ENCODE results near the gene GATA6. TPM values are rescaled to one million over a fixed set of nuclear protein-coding genes. Genes with fewer than 3 reads are reported as not detected.
A peak's percentile ranks its signal among the peaks of the same experiment; 100 is the strongest.

The GATA6 gene
- 100 to 1,000 TPM in 1 of 4 donors, 10 to 100 TPM in 3; 25.9 to 109 (median 32.4) TPM for polyA plus RNA-seq
- long read RNA-seq, donor 1 = 0 reads
- long read RNA-seq, donor 2, transcript GATA6-201 (7 exons, 3,770 nt) = major isoform, 7 of 10 reads
- long read RNA-seq, donor 2, partial matches to known transcripts = 0 of 10 reads
- long read RNA-seq, donor 2, other reads (novel, unspliced or antisense) = 0 of 10 reads
- long read RNA-seq, donor 3, transcript GATA6-201 (7 exons, 3,770 nt) = major isoform, 9 of 49 reads
- long read RNA-seq, donor 3, partial matches to known transcripts = 37 of 49 reads
- long read RNA-seq, donor 3, other reads (novel, unspliced or antisense) = 0 of 49 reads
- long read RNA-seq, donor 4 = 0 reads
- long read RNA-seq, donor 5, partial matches to known transcripts = 0 of 4 reads
- long read RNA-seq, donor 5, other reads (novel, unspliced or antisense) = 0 of 4 reads
- long read RNA-seq, donor 6, transcript GATA6-201 (7 exons, 3,770 nt) = major isoform, 23 of 58 reads
- long read RNA-seq, donor 6, partial matches to known transcripts = 31 of 58 reads
- long read RNA-seq, donor 6, other reads (novel, unspliced or antisense) = 0 of 58 reads
- long read RNA-seq, donor 7, transcript GATA6-201 (7 exons, 3,770 nt) = major isoform, 54 of 123 reads
- long read RNA-seq, donor 7, transcript GATA6-202 (6 exons, 2,057 nt) = minor isoform, 10 of 123 reads
- long read RNA-seq, donor 7, partial matches to known transcripts = 59 of 123 reads
- long read RNA-seq, donor 7, other reads (novel, unspliced or antisense) = 0 of 123 reads
- long read RNA-seq, donor 8 = 0 reads
- long read RNA-seq, donor 9, partial matches to known transcripts = 0 of 2 reads
- long read RNA-seq, donor 9, other reads (novel, unspliced or antisense) = 0 of 2 reads
- long read RNA-seq, donor 10, transcript GATA6-201 (7 exons, 3,770 nt) = major isoform, 15 of 34 reads
- long read RNA-seq, donor 10, partial matches to known transcripts = 16 of 34 reads
- long read RNA-seq, donor 10, other reads (novel, unspliced or antisense) = 0 of 34 reads

DNA sequence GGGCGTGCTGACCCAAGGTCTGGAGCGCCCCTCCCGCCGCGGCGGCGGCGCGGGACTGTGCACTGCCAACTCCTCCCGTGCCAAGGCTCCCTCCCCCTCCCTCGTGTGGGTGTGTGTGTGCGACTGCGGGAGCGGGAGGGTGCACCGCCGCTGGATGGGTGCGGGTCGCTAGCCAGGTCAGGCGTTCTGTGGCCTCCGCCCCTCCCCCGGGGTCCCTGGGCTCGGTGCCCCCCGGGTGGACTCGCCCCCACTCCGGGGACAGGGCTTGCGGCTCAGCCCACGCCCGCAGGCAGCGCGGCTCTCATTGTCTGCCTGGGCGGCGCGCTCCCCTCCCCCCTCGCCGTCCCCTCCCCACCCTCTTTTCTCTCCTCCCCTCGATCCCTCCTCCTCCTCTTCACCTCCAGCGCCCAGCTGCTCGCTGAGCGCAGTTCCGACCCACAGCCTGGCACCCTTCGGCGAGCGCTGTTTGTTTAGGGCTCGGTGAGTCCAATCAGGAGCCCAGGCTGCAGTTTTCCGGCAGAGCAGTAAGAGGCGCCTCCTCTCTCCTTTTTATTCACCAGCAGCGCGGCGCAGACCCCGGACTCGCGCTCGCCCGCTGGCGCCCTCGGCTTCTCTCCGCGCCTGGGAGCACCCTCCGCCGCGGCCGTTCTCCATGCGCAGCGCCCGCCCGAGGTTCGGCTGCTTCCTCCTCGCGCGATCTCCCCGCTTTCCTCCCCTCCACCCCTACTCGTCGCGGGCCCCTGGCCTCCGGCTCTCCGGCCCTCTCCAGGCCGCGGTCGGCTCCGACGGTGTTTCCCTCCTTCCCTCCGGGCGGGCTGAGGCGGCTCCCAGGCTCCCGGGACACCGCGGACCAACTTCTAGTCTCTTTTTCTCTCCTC, at the start of gene GATA6:
GATA6 (plus strand) TSS at position 579 of the 878 bp plus-strand sequence. CDS start 1,556 bp downstream, outside the sequence.
- peak; percentile 96 to 97 for DNase-seq
- peak within 1 kb of the TSS; percentile 79 to 94 (median 94) for H3K4me3 ChIP-seq (ENCODE audit: low read depth in 1 of 3, low read length in 3 of 3)
- peaks cover 0 to 4% (median 0%) of the 10 kb centered on the region in 3 donors for H3K4me1 ChIP-seq (ENCODE audit: control insufficient read depth in 3 of 3, insufficient read depth in 2 of 3, low read depth in 1 of 3, low read length in 2 of 3)
- peak within 1 kb of the TSS; percentile 95 to 99 (median 96) for H3K27ac ChIP-seq (ENCODE audit: low read depth in 1 of 3, low read length in 2 of 3)
- FAIRE-seq = no peak
- H3K27me3 ChIP-seq (ENCODE audit: control insufficient read depth in 3 of 3, insufficient read depth in 3 of 3, low read length in 3 of 3) = peaks cover 0 to 43% (median 31%) of the 10 kb centered on the region in 3 donors
- peaks cover 0 to 39% (median 0%) of the 10 kb centered on the region in 3 donors for H3K36me3 ChIP-seq (ENCODE audit: control insufficient read depth in 3 of 3, insufficient read depth in 2 of 3, low read depth in 1 of 3, low read length in 3 of 3)
- H3K9me3 ChIP-seq (ENCODE audit: control insufficient read depth in 2 of 2, insufficient read depth in 1 of 2, low read depth in 1 of 2, low read length in 1 of 2) = no peaks in the 10 kb centered on the region
- WGBS, 3 donors = 1 to 2% (median 2%) methylated on average over 54 to 87 of the region's 87 CpGs

DNA sequence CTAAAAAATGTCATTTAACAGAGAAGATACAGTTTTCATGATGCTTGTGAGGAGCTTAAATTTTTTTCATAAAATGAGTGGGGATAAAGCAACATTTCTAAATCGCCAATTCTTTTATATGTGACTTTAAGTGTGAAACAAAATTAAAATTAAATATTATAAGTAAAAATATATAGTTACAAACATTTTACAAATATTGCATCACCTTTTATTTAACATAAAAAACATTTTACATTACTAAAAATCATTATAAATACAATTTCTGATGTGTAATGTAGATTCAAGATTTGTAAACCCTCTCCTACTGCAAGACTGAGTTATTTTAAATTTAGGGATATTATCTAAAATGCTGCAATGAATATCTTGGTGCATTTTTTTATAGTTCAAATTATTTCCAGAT, 44.4 kb upstream of the GATA6 start:
- FAIRE-seq (no peak), DNase-seq (no peak)
- WGBS, 3 donors = 86 to 98% (median 97%) methylated on average over 1 of the region's 1 CpG
- H3K27ac ChIP-seq (ENCODE audit: low read depth in 1 of 3, low read length in 2 of 3) = no peak overlapping the region
- peaks cover 0 to 2% of the 10 kb centered on the region in 2 donors for H3K9me3 ChIP-seq (ENCODE audit: control insufficient read depth in 2 of 2, insufficient read depth in 1 of 2, low read depth in 1 of 2, low read length in 1 of 2)
- no peaks in the 10 kb centered on the region for H3K27me3 ChIP-seq (ENCODE audit: control insufficient read depth in 3 of 3, insufficient read depth in 3 of 3, low read length in 3 of 3)
- peaks cover 0 to 7% (median 0%) of the 10 kb centered on the region in 3 donors for H3K4me1 ChIP-seq (ENCODE audit: control insufficient read depth in 3 of 3, insufficient read depth in 2 of 3, low read depth in 1 of 3, low read length in 2 of 3)
- H3K36me3 ChIP-seq (ENCODE audit: control insufficient read depth in 3 of 3, insufficient read depth in 2 of 3, low read depth in 1 of 3, low read length in 3 of 3) = no peaks in the 10 kb centered on the region
- no peak overlapping the region for H3K4me3 ChIP-seq (ENCODE audit: low read depth in 1 of 3, low read length in 3 of 3)

DNA sequence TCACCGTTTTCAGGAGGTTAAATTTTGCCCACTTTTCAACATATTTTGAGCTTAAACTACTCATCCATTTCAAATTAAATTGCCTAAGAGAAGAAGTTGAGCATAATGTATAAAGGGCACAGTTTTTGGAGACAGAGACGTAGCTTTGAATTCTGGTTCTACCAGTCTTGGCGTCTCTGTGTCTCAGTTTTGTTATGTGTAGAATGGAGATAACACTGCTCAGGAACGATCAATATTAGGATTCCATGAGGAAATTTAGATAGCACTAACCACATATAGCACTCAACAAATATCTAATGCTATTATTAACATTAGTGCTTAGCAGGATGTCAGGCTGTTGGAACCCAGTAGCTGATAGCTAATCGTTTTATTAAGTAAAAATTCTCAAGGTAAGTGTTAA, 40.4 kb upstream of the GATA6 start:
- no peak overlapping the region for H3K27ac ChIP-seq (ENCODE audit: low read depth in 1 of 3, low read length in 2 of 3)
- peaks cover 0 to 13% (median 0%) of the 10 kb centered on the region in 3 donors for H3K4me1 ChIP-seq (ENCODE audit: control insufficient read depth in 3 of 3, insufficient read depth in 2 of 3, low read depth in 1 of 3, low read length in 2 of 3)
- no peaks in the 10 kb centered on the region for H3K27me3 ChIP-seq (ENCODE audit: control insufficient read depth in 3 of 3, insufficient read depth in 3 of 3, low read length in 3 of 3)
- no peaks in the 10 kb centered on the region for H3K9me3 ChIP-seq (ENCODE audit: control insufficient read depth in 2 of 2, insufficient read depth in 1 of 2, low read depth in 1 of 2, low read length in 1 of 2)
- FAIRE-seq = no peak
- no peaks in the 10 kb centered on the region for H3K36me3 ChIP-seq (ENCODE audit: control insufficient read depth in 3 of 3, insufficient read depth in 2 of 3, low read depth in 1 of 3, low read length in 3 of 3)
- no peak overlapping the region for H3K4me3 ChIP-seq (ENCODE audit: low read depth in 1 of 3, low read length in 3 of 3)
- DNase-seq = peak in 1 of 2 donors; percentile 46
- WGBS, 3 donors = 18 to 53% (median 35%) methylated on average over 5 of the region's 5 CpGs

DNA sequence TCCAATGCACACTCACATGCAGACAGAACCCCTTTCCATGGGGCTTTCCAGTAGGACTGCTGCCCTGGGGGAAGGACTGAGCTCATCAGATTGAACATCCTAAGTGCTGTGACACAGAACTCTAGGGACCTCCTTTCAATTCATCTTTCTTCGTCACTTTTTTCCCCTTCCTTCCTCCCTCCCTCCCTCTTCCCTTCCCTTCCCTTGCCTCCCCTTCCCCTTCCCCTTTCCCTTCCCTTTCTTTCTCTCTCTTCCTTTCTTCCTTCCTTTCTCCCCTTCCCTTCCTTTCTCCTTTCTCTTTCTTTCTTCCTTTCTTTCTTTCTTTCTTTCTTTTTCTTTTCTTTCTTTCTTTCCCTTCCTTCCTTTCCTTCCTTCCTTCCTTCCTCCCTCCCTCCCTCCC, 39.6 kb upstream of the GATA6 start:
- Histone ChIP-seq H3K36me3 (ENCODE audit: control insufficient read depth in 3 of 3, insufficient read depth in 2 of 3, low read depth in 1 of 3, low read length in 3 of 3) (no peaks in the 10 kb centered on the region), H3K27ac (ENCODE audit: low read depth in 1 of 3, low read length in 2 of 3) (no peak overlapping the region), H3K4me3 (ENCODE audit: low read depth in 1 of 3, low read length in 3 of 3) (no peak overlapping the region), H3K4me1 (ENCODE audit: control insufficient read depth in 3 of 3, insufficient read depth in 2 of 3, low read depth in 1 of 3, low read length in 2 of 3) (peaks cover 0 to 13% (median 0%) of the 10 kb centered on the region in 3 donors), H3K9me3 (ENCODE audit: control insufficient read depth in 2 of 2, insufficient read depth in 1 of 2, low read depth in 1 of 2, low read length in 1 of 2) (no peaks in the 10 kb centered on the region), H3K27me3 (ENCODE audit: control insufficient read depth in 3 of 3, insufficient read depth in 3 of 3, low read length in 3 of 3) (no peaks in the 10 kb centered on the region)
- 61 to 80% (median 72%) methylated on average over 1 of the region's 1 CpG for WGBS, 3 donors
- FAIRE-seq = no peak
- no peak for DNase-seq

DNA sequence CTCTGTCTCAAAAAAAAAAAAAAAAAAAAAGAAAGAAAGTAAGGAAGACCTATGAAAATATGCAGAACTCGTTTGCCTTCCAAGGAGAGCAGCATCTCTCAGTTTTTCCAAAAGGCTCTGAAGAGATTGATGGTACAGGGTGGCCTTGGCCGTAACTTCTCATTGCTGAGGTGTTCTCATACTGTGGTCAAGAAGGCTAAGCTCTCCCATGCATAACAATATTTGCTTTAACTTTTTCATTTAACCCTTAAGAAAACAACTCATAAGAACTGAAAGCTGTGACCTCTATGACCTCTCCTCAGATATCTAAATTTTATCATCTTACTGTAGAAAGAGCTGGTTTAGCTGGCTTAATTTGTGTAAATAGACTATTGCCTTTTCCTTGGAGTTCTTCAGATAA, 37.1 kb upstream of the GATA6 start:
- 69 to 88% (median 80%) methylated on average over 2 of the region's 2 CpGs for WGBS, 3 donors
- Histone ChIP-seq H3K27me3 (ENCODE audit: control insufficient read depth in 3 of 3, insufficient read depth in 3 of 3, low read length in 3 of 3) (no peaks in the 10 kb centered on the region), H3K9me3 (ENCODE audit: control insufficient read depth in 2 of 2, insufficient read depth in 1 of 2, low read depth in 1 of 2, low read length in 1 of 2) (no peaks in the 10 kb centered on the region), H3K4me3 (ENCODE audit: low read depth in 1 of 3, low read length in 3 of 3) (no peak overlapping the region), H3K36me3 (ENCODE audit: control insufficient read depth in 3 of 3, insufficient read depth in 2 of 3, low read depth in 1 of 3, low read length in 3 of 3) (no peaks in the 10 kb centered on the region), H3K4me1 (ENCODE audit: control insufficient read depth in 3 of 3, insufficient read depth in 2 of 3, low read depth in 1 of 3, low read length in 2 of 3) (peaks cover 0 to 13% (median 0%) of the 10 kb centered on the region in 3 donors), H3K27ac (ENCODE audit: low read depth in 1 of 3, low read length in 2 of 3) (no peak overlapping the region)
- FAIRE-seq (no peak), DNase-seq (no peak)

DNA sequence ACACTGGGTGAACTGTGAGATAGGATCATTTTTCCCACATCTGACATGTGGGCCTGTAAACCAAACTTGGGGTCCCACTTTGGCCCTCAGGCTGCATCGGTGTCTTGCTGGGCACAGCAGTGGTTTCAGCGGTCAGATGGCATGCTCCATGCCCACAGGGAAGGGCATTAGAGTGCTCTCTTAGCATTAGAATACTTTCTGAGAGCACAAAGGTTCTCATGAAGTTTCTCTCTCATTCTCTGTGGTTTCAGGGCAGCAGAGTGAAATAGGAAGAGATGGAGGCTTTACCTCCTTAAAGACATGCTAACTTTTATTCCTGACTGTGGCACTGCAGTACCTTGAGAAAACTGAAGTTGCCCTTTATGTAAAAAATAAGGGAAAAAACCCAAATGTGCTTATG, 36.6 kb upstream of the GATA6 start:
- no peak for DNase-seq
- Histone ChIP-seq H3K27me3 (ENCODE audit: control insufficient read depth in 3 of 3, insufficient read depth in 3 of 3, low read length in 3 of 3) (no peaks in the 10 kb centered on the region), H3K4me1 (ENCODE audit: control insufficient read depth in 3 of 3, insufficient read depth in 2 of 3, low read depth in 1 of 3, low read length in 2 of 3) (peaks cover 0 to 13% (median 0%) of the 10 kb centered on the region in 3 donors), H3K9me3 (ENCODE audit: control insufficient read depth in 2 of 2, insufficient read depth in 1 of 2, low read depth in 1 of 2, low read length in 1 of 2) (no peaks in the 10 kb centered on the region), H3K36me3 (ENCODE audit: control insufficient read depth in 3 of 3, insufficient read depth in 2 of 3, low read depth in 1 of 3, low read length in 3 of 3) (no peaks in the 10 kb centered on the region), H3K27ac (ENCODE audit: low read depth in 1 of 3, low read length in 2 of 3) (no peak overlapping the region), H3K4me3 (ENCODE audit: low read depth in 1 of 3, low read length in 3 of 3) (no peak overlapping the region)
- FAIRE-seq = no peak
- WGBS, 3 donors = 83 to 90% (median 85%) methylated on average over 2 of the region's 2 CpGs

DNA sequence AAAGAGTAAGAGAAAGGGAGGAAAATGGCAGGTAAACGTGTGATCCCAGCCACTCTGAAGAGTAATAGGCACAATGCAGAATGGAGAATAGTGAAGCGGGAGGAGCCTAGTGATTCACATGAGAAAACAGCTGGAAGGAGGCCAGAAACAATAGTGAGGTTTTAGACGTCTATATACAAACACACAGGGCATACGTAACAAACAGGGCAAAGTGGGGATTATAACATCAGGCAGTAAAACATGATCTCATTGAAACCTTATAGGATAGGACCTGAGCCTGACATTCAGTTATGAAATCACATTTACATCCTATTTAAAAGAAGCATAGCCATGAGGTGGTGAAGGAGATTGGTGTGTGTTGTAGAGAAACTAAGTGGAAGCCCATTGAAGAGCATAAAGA, 33.0 kb upstream of the GATA6 start:
- Histone ChIP-seq H3K4me3 (ENCODE audit: low read depth in 1 of 3, low read length in 3 of 3) (no peak overlapping the region), H3K9me3 (ENCODE audit: control insufficient read depth in 2 of 2, insufficient read depth in 1 of 2, low read depth in 1 of 2, low read length in 1 of 2) (no peaks in the 10 kb centered on the region), H3K36me3 (ENCODE audit: control insufficient read depth in 3 of 3, insufficient read depth in 2 of 3, low read depth in 1 of 3, low read length in 3 of 3) (no peaks in the 10 kb centered on the region), H3K27ac (ENCODE audit: low read depth in 1 of 3, low read length in 2 of 3) (no peak overlapping the region), H3K27me3 (ENCODE audit: control insufficient read depth in 3 of 3, insufficient read depth in 3 of 3, low read length in 3 of 3) (no peaks in the 10 kb centered on the region), H3K4me1 (ENCODE audit: control insufficient read depth in 3 of 3, insufficient read depth in 2 of 3, low read depth in 1 of 3, low read length in 2 of 3) (no peaks in the 10 kb centered on the region)
- 49 to 59% (median 57%) methylated on average over 4 of the region's 4 CpGs for WGBS, 3 donors
- no peak for FAIRE-seq
- DNase-seq = peak; percentile 30 to 31

Measured in small intestine (tissue), 16 donors.